Measurements from ENCODE around the gene PLEKHA3. TPM values are rescaled to one million over a fixed set of nuclear protein-coding genes. Genes with fewer than 3 reads are reported as not detected.

The PLEKHA3 gene
- polyA plus RNA-seq, 1 donor (not counting 4 experiments of a cell fraction or from before 2014, with no cell fraction given): 15.8 TPM

- no peak overlapping the region for H3K9ac ChIP-seq (ENCODE audit: control insufficient read depth, extremely low read depth, insufficient read depth, low read length)
- no peaks in the 10 kb centered on the region for H3K9me1 ChIP-seq (ENCODE audit: control insufficient read depth, extremely low read depth, insufficient read depth, low read length)
- H3K79me2 ChIP-seq (ENCODE audit: control insufficient read depth, insufficient read depth, low read length): no peaks in the 10 kb centered on the region
- TF ChIP-seq EZH2 (IDR thresholded peaks at IDR 0.05; ENCODE audit: low read length) (no peak), CTCF (optimal IDR thresholded peaks at IDR 0.05 in 1 of 3, IDR thresholded peaks at IDR 0.05 in 1 of 3, conservative IDR thresholded peaks at IDR 0.05 in 1 of 3; ENCODE audit: extremely low read depth in 1 of 3, insufficient read depth in 2 of 3, low read length in 3 of 3) (no peak)
- H3K36me3 ChIP-seq (ENCODE audit: control insufficient read depth in 2 of 2, extremely low read depth in 1 of 2, insufficient read depth in 2 of 2, low read length in 2 of 2): peaks cover 2 to 3% of the 10 kb centered on the region in 2 experiments
- DNase-seq (ENCODE audit: low read depth, low spot score) (peak; percentile 7), FAIRE-seq (peak; percentile 41)
- no peaks in the 10 kb centered on the region for H4K20me1 ChIP-seq (ENCODE audit: control insufficient read depth, extremely low read depth, insufficient read depth, low read length)
- dilution Hi-C loops (cut with MboI; ENCODE audit: extremely low pct_ligation_motif_present, low sequenced_read_pairs): no loop called here
- no peaks in the 10 kb centered on the region for H3K9me3 ChIP-seq (ENCODE audit: control insufficient read depth, low read depth, low read length)
- H3K27me3 ChIP-seq (ENCODE audit: control insufficient read depth, extremely low read depth, insufficient read depth, low read length): no peaks in the 10 kb centered on the region
- H3K4me3 ChIP-seq (ENCODE audit: control insufficient read depth in 2 of 3, extremely low read depth in 1 of 3, insufficient read depth in 2 of 3, low read depth in 1 of 3, low read length in 3 of 3): no peak overlapping the region
- no peak overlapping the region for H2AFZ ChIP-seq (ENCODE audit: control insufficient read depth, low read length)
- no peak overlapping the region for H3K4me2 ChIP-seq (ENCODE audit: control insufficient read depth, extremely low read depth, insufficient read depth, low read depth, low read length)
- peaks cover 4% of the 10 kb centered on the region for H3K4me1 ChIP-seq (ENCODE audit: control insufficient read depth, extremely low read depth, insufficient read depth, low read length)
- no peak overlapping the region for H3K27ac ChIP-seq (ENCODE audit: control insufficient read depth, insufficient read depth, low read length)
Measured at GRCh38 chr2:178553047-178553446, 72.8 kb downstream of the PLEKHA3 start.

Other genes with a start within 250 kb of the PLEKHA3 start
- gene PRKRA, start 29.3 kb upstream of the PLEKHA3 start, polyA plus RNA-seq: 27.2 to 38.4 TPM (median 31.0 TPM) in 3 replicates
- 1.0 to 4.1 TPM (median 3.5 TPM) in 3 replicates for gene PJVK, start 29.1 kb upstream of the PLEKHA3 start, polyA plus RNA-seq
- gene FKBP7, start 1.9 kb upstream of the PLEKHA3 start, polyA plus RNA-seq: 1.2 to 2.4 TPM (median 1.9 TPM) in 3 replicates

Measured in keratinocyte (primary cell).